SK-N-SH treated with all-trans-retinoic acid at 6 μM for 48 hours (cell line): ENCODE results near the gene PRRC2C.

Experiments used
- ATAC-seq: fragments of 200-7000 bp; cut with Tn5 transposase; 3 replicates; pipeline ENCODE4 v1.9.1; 2020; ENCODE audit warnings: mild to moderate bottlenecking, moderate library complexity
- ARNTL ChIP-seq: fragments of 450-650 bp; formaldehyde crosslinking; IDR thresholded peaks from 2 replicates; pipeline ENCODE4 v1.5.0; 2020; ENCODE audit warnings: low read depth, mild to moderate bottlenecking, moderate library complexity, borderline replicate concordance
- BACH2 ChIP-seq: fragments of 250-450 bp; sonication (Bioruptor Pico); IDR thresholded peaks from 2 replicates; pipeline ENCODE4 v1.9.0; 2021; ENCODE audit warnings: mild to moderate bottlenecking, borderline replicate concordance
- CREB5 ChIP-seq: fragments of 250-450 bp; sonication (Bioruptor Pico); IDR thresholded peaks from 2 replicates; pipeline ENCODE4 v1.5.1; 2020; ENCODE audit warnings: low read depth, mild to moderate bottlenecking, moderate library complexity
- ESRRG ChIP-seq: fragments of 250-450 bp; sonication (Bioruptor Pico); IDR thresholded peaks from 2 replicates; pipeline ENCODE4 v1.6.1; 2021; ENCODE audit warnings: mild to moderate bottlenecking
- ISL1 ChIP-seq: fragments of 250-450 bp; sonication (Bioruptor Pico); IDR thresholded peaks from 2 replicates; pipeline ENCODE4 v2.1.2; 2022; ENCODE audit warnings: mild to moderate bottlenecking, moderate library complexity
- OSR1 ChIP-seq: fragments of 250-450 bp; sonication (Bioruptor Pico); IDR thresholded peaks from 2 replicates; pipeline ENCODE4 v1.8.0; 2022; ENCODE audit warnings: moderate library complexity, mild to moderate bottlenecking, inconsistent platforms
- PPARA ChIP-seq: fragments of 250-450 bp; sonication (Bioruptor Pico); IDR thresholded peaks from 2 replicates; pipeline ENCODE4 v1.5.0; 2020; ENCODE audit warnings: mild to moderate bottlenecking, borderline replicate concordance
- RARB ChIP-seq: fragments of 250-450 bp; sonication (Bioruptor Pico); IDR thresholded peaks from 2 replicates; pipeline ENCODE4 v1.8.0; 2021; ENCODE audit warnings: mild to moderate bottlenecking, moderate library complexity
- SNAI2 ChIP-seq: fragments of 250-450 bp; sonication (Bioruptor Pico); IDR thresholded peaks from 2 replicates; pipeline ENCODE4 v1.5.0; 2020; ENCODE audit warnings: mild to moderate bottlenecking, moderate library complexity
- TCF4 ChIP-seq: fragments of 250-450 bp; sonication (Bioruptor Pico); IDR thresholded peaks from 2 replicates; pipeline ENCODE4 v1.8.0; 2021; ENCODE audit warnings: mild to moderate bottlenecking, moderate library complexity, borderline replicate concordance
- TOX ChIP-seq: fragments of 250-450 bp; sonication (Bioruptor Pico); IDR thresholded peaks from 2 replicates; pipeline ENCODE4 v1.8.0; 2021; ENCODE audit warnings: mild to moderate bottlenecking, moderate library complexity, borderline replicate concordance
- TSHZ2 ChIP-seq: fragments of 250-450 bp; sonication (Bioruptor Pico); IDR thresholded peaks from 2 replicates; pipeline ENCODE4 v1.5.0; 2020; ENCODE audit warnings: mild to moderate bottlenecking, moderate library complexity
- ZC3H10 ChIP-seq: fragments of 250-450 bp; sonication (Bioruptor Pico); IDR thresholded peaks from 2 replicates; pipeline ENCODE4 v1.5.1; 2021; ENCODE audit warnings: mild to moderate bottlenecking, moderate library complexity
- ZFP3 ChIP-seq: fragments of 250-450 bp; sonication (Bioruptor Pico); IDR thresholded peaks from 2 replicates; pipeline ENCODE4 v1.5.0; 2020; ENCODE audit warnings: mild to moderate bottlenecking, moderate library complexity
- ZFP30 ChIP-seq: fragments of 450-650 bp; formaldehyde crosslinking; IDR thresholded peaks from 2 replicates; pipeline ENCODE4 v1.5.0; 2022; ENCODE audit warnings: mild to moderate bottlenecking, moderate library complexity
- ZNF565 ChIP-seq: fragments of 450-650 bp; formaldehyde crosslinking; conservative IDR thresholded peaks from 2 replicates; pipeline ENCODE4 v1.5.0; 2020; ENCODE audit warnings: low read depth, mild to moderate bottlenecking, moderate library complexity
- ZNF70 ChIP-seq: fragments of 450-650 bp; formaldehyde crosslinking; IDR thresholded peaks from 2 replicates; pipeline ENCODE4 v1.5.0; 2020; ENCODE audit warnings: mild to moderate bottlenecking, moderate library complexity
- ZNF8 ChIP-seq: fragments of 450-650 bp; formaldehyde crosslinking; IDR thresholded peaks from 2 replicates; pipeline ENCODE4 v1.5.0; 2020; ENCODE audit warnings: mild to moderate bottlenecking, moderate library complexity
- TF ChIP-seq, protein P1 (sequence below): fragments of 250-450 bp; sonication (Bioruptor Pico); IDR thresholded peaks from 2 replicates; pipeline ENCODE4 v1.5.1; 2021; ENCODE audit warnings: mild to moderate bottlenecking, moderate library complexity
- TF ChIP-seq, protein P2 (sequence below): fragments of 250-450 bp; sonication (Bioruptor Pico); IDR thresholded peaks from 2 replicates; pipeline ENCODE4 v1.8.0; 2020; ENCODE audit warnings: mild to moderate bottlenecking, moderate library complexity, borderline replicate concordance
- TF ChIP-seq, protein P3 (sequence below): fragments of 250-450 bp; sonication (Bioruptor Pico); IDR thresholded peaks from 2 replicates; pipeline ENCODE4 v1.8.0; 2021; ENCODE audit warnings: low read depth, mild to moderate bottlenecking, moderate library complexity, borderline replicate concordance

The PRRC2C gene

GRCh38 chr1:171467626-171468025 is 17.7 kb upstream of the PRRC2C start:
- ATAC-seq, result no peak
- TF ChIP-seq RARB (no peak), ZNF8 (no peak), ZC3H10 (CRISPR knock-in tag) (no peak), ARNTL (CRISPR knock-in tag) (no peak), ISL1 (CRISPR knock-in tag) (no peak), BACH2 (no peak), ZNF565 (CRISPR knock-in tag) (no peak), PPARA (CRISPR knock-in tag) (no peak), ESRRG (no peak)

DNA sequence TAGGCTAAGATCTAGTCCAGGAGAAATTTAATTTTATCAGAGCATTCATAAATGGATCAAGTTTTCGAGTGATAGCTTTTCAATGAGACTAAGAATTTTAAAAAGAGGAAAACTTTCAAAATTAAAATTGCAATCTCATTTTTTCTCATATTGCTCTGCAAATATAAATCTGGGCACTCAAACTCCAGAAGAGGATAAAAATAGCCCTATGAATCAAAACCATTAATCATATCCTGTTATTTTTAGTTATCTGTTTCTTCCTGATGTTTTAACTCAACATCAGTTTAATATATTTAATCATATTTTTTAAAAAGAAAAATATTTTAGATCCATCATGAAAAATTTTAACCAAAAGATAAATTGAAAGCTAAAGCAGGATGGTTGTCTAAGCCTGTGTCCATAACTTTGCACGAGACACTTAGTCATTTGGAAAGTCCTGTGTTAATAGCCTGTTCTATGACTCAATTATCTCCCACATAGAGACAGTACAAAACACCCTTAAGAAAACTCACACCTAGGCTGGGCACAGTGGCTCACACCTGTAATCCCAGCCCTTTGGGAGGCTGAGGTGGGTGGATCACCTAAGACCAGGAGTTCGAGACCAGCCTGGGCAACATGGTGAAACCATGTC is 17.1 kb upstream of the PRRC2C start:
- peak; percentile 88 for ATAC-seq
- no peak for TF ChIP-seq ZNF70
- TF ChIP-seq, protein P1, sequence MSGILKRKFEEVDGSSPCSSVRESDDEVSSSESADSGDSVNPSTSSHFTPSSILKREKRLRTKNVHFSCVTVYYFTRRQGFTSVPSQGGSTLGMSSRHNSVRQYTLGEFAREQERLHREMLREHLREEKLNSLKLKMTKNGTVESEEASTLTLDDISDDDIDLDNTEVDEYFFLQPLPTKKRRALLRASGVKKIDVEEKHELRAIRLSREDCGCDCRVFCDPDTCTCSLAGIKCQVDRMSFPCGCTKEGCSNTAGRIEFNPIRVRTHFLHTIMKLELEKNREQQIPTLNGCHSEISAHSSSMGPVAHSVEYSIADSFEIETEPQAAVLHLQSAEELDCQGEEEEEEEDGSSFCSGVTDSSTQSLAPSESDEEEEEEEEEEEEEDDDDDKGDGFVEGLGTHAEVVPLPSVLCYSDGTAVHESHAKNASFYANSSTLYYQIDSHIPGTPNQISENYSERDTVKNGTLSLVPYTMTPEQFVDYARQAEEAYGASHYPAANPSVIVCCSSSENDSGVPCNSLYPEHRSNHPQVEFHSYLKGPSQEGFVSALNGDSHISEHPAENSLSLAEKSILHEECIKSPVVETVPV (CRISPR knock-in tag), result no peak
- TF ChIP-seq TSHZ2 (CRISPR knock-in tag), result no peak
- TF ChIP-seq TOX (CRISPR knock-in tag), result peak; percentile 33; the same call in 1 of the 2 replicates
- TF ChIP-seq, protein P2, sequence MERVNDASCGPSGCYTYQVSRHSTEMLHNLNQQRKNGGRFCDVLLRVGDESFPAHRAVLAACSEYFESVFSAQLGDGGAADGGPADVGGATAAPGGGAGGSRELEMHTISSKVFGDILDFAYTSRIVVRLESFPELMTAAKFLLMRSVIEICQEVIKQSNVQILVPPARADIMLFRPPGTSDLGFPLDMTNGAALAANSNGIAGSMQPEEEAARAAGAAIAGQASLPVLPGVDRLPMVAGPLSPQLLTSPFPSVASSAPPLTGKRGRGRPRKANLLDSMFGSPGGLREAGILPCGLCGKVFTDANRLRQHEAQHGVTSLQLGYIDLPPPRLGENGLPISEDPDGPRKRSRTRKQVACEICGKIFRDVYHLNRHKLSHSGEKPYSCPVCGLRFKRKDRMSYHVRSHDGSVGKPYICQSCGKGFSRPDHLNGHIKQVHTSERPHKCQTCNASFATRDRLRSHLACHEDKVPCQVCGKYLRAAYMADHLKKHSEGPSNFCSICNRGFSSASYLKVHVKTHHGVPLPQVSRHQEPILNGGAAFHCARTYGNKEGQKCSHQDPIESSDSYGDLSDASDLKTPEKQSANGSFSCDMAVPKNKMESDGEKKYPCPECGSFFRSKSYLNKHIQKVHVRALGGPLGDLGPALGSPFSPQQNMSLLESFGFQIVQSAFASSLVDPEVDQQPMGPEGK, result no peak

- TF ChIP-seq PPARA (CRISPR knock-in tag), result no peak
- TF ChIP-seq, protein P3, sequence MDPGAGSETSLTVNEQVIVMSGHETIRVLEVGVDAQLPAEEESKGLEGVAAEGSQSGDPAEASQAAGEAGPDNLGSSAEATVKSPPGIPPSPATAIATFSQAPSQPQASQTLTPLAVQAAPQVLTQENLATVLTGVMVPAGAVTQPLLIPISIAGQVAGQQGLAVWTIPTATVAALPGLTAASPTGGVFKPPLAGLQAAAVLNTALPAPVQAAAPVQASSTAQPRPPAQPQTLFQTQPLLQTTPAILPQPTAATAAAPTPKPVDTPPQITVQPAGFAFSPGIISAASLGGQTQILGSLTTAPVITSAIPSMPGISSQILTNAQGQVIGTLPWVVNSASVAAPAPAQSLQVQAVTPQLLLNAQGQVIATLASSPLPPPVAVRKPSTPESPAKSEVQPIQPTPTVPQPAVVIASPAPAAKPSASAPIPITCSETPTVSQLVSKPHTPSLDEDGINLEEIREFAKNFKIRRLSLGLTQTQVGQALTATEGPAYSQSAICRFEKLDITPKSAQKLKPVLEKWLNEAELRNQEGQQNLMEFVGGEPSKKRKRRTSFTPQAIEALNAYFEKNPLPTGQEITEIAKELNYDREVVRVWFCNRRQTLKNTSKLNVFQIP (CRISPR knock-in tag), result no peak
- no peak for TF ChIP-seq BACH2
- TF ChIP-seq ZFP30 (CRISPR knock-in tag), result no peak
- TF ChIP-seq ZNF565 (CRISPR knock-in tag), result no peak
- TF ChIP-seq ZFP3 (CRISPR knock-in tag), result no peak
- TF ChIP-seq, protein P1 (CRISPR knock-in tag), result no peak
- TF ChIP-seq ZC3H10 (CRISPR knock-in tag), result no peak
- no peak for TF ChIP-seq OSR1 (CRISPR knock-in tag)
- no peak for TF ChIP-seq ESRRG
- no peak for ATAC-seq
These were observed 14.6 kb upstream of the PRRC2C start for GRCh38 chr1:171470726-171471125.

GRCh38 chr1:171472183-171472647 is 13.1 kb upstream of the PRRC2C start:
- ATAC-seq, result no peak
- TF ChIP-seq SNAI2 (CRISPR knock-in tag) (no peak), ZC3H10 (CRISPR knock-in tag) (no peak), TCF4 (no peak), PPARA (CRISPR knock-in tag) (no peak), OSR1 (CRISPR knock-in tag) (no peak), ZNF565 (CRISPR knock-in tag) (no peak), CREB5 (CRISPR knock-in tag) (no peak)
- TF ChIP-seq, protein P3 (CRISPR knock-in tag), result no peak
- TF ChIP-seq, protein P2, result no peak
